ENCODE results near the gene RHBDD1.

RHBDD1 gene

DNA sequence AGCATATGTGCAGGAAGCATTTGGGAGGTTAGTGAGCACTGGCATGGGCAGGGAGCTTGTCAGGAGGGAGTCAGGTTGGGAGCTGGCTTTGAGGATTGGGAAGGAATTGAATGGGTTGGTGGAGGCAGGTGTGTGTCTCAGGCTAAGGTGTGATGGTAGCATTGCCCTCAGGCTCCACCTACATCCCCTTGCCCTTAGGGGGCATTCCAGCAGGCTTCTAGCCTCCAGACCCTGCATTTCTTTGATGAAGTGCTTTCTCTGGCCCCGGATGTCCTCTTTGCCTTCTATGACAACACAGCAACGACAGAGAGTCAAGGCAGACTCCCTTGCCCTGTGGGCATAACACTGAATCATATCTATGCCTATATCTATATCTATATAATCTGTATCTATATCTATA is 13.5 kb downstream of the RHBDD1 start:
- peaks cover 21% of the 10 kb centered on the region for H3K4me1 Mint-ChIP-seq
- H3K27me3 Mint-ChIP-seq: no peaks in the 10 kb centered on the region
- peaks cover 16% of the 10 kb centered on the region for H3K36me3 Mint-ChIP-seq
- H3K4me3 Mint-ChIP-seq: no peak overlapping the region
- H3K27ac Mint-ChIP-seq: no peak overlapping the region
- H3K9me3 Mint-ChIP-seq: no peaks in the 10 kb centered on the region
- no peak for ATAC-seq

- Mint-ChIP-seq H3K36me3 (peaks cover 20% of the 10 kb centered on the region), H3K27me3 (no peaks in the 10 kb centered on the region), H3K9me3 (no peaks in the 10 kb centered on the region), H3K4me1 (peaks cover 21% of the 10 kb centered on the region), H3K27ac (no peak overlapping the region), H3K4me3 (no peak overlapping the region)
- ATAC-seq: no peak
Observed at GRCh38 chr2:226850024-226850423, 14.2 kb downstream of the RHBDD1 start.

GRCh38 chr2:226855787-226856186 is 19.9 kb downstream of the RHBDD1 start:
- no peak for ATAC-seq
- no peak overlapping the region for H3K27ac Mint-ChIP-seq
- H3K4me3 Mint-ChIP-seq: no peak overlapping the region
- H3K4me1 Mint-ChIP-seq: peaks cover 45% of the 10 kb centered on the region
- H3K9me3 Mint-ChIP-seq: no peaks in the 10 kb centered on the region
- H3K36me3 Mint-ChIP-seq: peaks cover 25% of the 10 kb centered on the region
- H3K27me3 Mint-ChIP-seq: no peaks in the 10 kb centered on the region

DNA sequence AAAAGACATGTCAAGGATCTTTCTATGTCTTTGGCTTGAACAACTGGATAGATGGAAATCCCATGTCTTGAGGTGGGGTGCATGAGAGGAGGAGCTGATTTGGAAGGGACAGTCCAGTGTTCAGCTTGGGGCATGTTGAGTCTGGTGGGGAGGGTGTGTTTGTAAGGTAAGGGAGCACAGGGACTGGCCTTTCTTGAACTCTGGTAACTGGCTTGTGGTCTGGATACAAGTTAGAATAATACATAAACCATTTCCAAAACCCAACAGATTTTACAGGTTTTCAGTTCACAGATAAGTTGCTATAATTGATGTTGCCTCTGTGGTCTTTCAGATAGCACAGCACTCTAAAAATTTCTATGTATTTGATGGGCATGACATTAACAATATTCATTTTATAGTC is 24.2 kb downstream of the RHBDD1 start:
- ATAC-seq: no peak
- H3K9me3 Mint-ChIP-seq: no peaks in the 10 kb centered on the region
- peaks cover 30% of the 10 kb centered on the region for H3K36me3 Mint-ChIP-seq
- H3K27me3 Mint-ChIP-seq: no peaks in the 10 kb centered on the region
- no peak overlapping the region for H3K27ac Mint-ChIP-seq
- H3K4me3 Mint-ChIP-seq: no peak overlapping the region
- H3K4me1 Mint-ChIP-seq: peaks cover 56% of the 10 kb centered on the region

DNA sequence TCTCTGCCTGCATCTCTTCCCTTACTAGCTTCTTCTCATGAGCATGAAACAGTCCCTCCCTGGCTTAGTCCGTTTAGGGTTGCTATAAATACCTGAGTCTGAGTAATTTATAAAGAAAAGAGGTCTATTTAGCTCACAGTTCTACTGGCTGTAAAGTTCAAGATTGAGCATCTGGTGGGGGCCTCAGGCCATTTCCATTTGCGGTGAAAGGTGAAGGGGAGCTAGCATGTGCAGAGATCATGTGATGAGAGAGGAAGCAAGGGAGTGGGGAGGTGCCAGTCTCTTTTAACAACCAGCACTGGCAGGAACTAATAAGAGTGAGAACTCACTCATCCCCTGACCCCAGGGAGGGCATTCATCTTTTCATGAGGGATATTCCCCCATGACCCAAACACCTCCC is 26.8 kb downstream of the RHBDD1 start:
- peaks cover 41% of the 10 kb centered on the region for H3K36me3 Mint-ChIP-seq
- no peaks in the 10 kb centered on the region for H3K27me3 Mint-ChIP-seq
- H3K4me3 Mint-ChIP-seq: no peak overlapping the region
- ATAC-seq: peak; percentile 95
- H3K9me3 Mint-ChIP-seq: no peaks in the 10 kb centered on the region
- H3K27ac Mint-ChIP-seq: peak overlapping the region; percentile 65
- peaks cover 48% of the 10 kb centered on the region for H3K4me1 Mint-ChIP-seq

DNA sequence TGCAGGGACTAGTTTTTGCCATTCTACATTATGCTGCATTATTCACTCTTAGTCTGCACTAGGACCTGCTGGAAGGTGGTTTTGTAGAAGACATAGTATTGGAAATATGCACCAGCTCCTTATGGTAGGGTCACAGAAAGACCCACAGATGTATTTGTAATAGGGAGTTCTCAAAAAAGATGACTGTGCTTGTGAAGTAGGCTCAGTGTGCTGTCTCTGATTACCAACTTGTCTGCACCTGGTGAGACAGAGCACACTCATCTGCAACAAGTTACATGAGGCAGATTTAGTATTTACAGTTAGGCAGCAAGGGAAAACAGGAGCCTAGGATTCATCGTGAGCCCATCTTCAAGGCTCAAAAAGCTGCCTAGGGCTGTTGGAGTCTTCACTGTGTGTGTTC is 29.4 kb downstream of the RHBDD1 start:
- Mint-ChIP-seq H3K36me3 (peaks cover 60% of the 10 kb centered on the region), H3K27me3 (no peaks in the 10 kb centered on the region), H3K4me1 (peaks cover 40% of the 10 kb centered on the region), H3K4me3 (no peak overlapping the region), H3K9me3 (no peaks in the 10 kb centered on the region), H3K27ac (no peak overlapping the region)
- ATAC-seq: no peak

- H3K27me3 Mint-ChIP-seq: no peaks in the 10 kb centered on the region
- no peak for ATAC-seq
Observed at GRCh38 chr2:226865710-226866109, 29.9 kb downstream of the RHBDD1 start.

GRCh38 chr2:226868331-226869162 is 32.7 kb downstream of the RHBDD1 start:
- Mint-ChIP-seq H3K27me3 (no peaks in the 10 kb centered on the region), H3K27ac (no peak overlapping the region), H3K4me1 (peaks cover 25% of the 10 kb centered on the region), H3K9me3 (peaks cover 2% of the 10 kb centered on the region), H3K4me3 (no peak overlapping the region), H3K36me3 (peaks cover 71% of the 10 kb centered on the region)
- ATAC-seq: no peak

More at GRCh38 chr2:226865710-226866109, 29.9 kb downstream of the RHBDD1 start:
- Mint-ChIP-seq H3K4me1 (peaks cover 40% of the 10 kb centered on the region), H3K4me3 (no peak overlapping the region), H3K9me3 (no peaks in the 10 kb centered on the region), H3K36me3 (peaks cover 64% of the 10 kb centered on the region), H3K27ac (no peak overlapping the region)

GRCh38 chr2:226869371-226869770 is 33.5 kb downstream of the RHBDD1 start:
- Mint-ChIP-seq H3K4me3 (no peak overlapping the region), H3K27ac (no peak overlapping the region), H3K4me1 (peaks cover 33% of the 10 kb centered on the region), H3K27me3 (no peaks in the 10 kb centered on the region), H3K9me3 (peaks cover 2% of the 10 kb centered on the region), H3K36me3 (peaks cover 70% of the 10 kb centered on the region)
- no peak for ATAC-seq

DNA sequence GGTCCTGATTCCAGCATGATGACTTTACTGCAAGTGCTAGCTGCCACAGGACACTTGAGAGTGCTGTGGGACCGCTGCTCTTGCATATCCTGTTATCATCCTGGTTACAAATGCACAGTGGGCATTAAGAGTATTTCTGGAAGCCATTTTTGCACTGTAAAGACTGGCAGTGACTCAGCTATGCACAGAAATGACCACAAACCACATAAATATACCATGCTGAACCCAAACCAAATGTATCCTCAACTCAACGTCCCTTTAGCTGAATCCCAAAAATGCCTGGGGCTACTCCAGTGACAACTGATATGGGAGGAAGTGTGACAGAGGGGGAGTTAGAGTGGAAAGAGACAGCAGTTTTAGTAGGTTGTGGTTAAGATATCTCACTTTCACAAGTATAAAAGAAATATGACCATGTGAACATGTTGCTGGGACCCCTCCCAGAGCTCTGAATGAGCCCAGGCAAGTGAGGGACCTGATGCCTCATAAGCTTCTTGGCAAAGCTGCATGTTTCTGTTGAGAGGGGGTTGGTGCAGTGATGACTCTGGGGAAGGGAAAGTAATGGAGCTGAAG is 37.3 kb downstream of the RHBDD1 start:
- Mint-ChIP-seq H3K27me3 (no peaks in the 10 kb centered on the region), H3K9me3 (peaks cover 2% of the 10 kb centered on the region), H3K4me3 (no peak overlapping the region), H3K4me1 (peaks cover 48% of the 10 kb centered on the region), H3K36me3 (peaks cover 65% of the 10 kb centered on the region), H3K27ac (peak overlapping the region; percentile 17)
- ATAC-seq: peak; percentile 20

DNA sequence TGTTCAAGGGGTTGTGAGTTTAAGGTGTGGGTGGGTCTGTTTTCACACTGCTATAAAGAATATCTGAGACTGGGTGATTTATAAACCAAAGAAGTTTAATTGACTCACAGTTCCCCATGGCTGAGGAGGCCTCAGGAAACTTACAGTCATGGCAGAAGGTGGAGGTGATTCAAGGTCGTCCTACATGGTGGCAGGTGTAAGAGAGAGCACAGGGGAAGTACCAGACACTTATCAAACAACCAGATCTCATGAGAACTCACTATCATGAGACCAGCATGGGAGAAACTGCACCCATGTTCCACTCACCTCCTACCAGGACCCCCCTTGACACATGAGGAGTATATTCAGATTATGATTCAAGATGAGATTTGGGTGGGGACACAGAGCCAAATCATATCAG is 38.0 kb downstream of the RHBDD1 start:
- H3K4me3 Mint-ChIP-seq: no peak overlapping the region
- no peak for ATAC-seq
- peak overlapping the region; percentile 17 for H3K27ac Mint-ChIP-seq
- peaks cover 2% of the 10 kb centered on the region for H3K9me3 Mint-ChIP-seq
- peaks cover 41% of the 10 kb centered on the region for H3K4me1 Mint-ChIP-seq
- no peaks in the 10 kb centered on the region for H3K27me3 Mint-ChIP-seq
- H3K36me3 Mint-ChIP-seq: peaks cover 64% of the 10 kb centered on the region

DNA sequence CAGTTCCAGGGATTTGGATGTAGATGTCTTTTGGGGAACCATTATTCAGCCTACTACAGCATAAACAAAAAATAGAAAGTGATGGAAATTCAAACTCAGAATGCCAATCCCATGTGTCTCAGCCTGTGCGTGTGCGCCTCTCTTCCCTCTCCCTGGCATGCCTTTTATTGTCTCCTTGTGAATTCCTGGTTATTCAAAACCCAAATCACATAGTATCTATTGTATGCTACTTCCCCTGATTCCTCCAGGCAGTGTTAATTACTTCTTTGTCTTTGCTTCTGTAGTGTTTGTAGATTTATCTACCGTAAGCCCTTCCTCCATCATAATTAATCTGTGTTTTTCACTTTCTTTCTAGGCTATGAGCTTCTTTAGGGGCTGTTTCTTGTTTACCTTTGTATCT is 38.9 kb downstream of the RHBDD1 start:
- peaks cover 2% of the 10 kb centered on the region for H3K9me3 Mint-ChIP-seq
- peaks cover 41% of the 10 kb centered on the region for H3K4me1 Mint-ChIP-seq

GRCh38 chr2:226875438-226876225 is 39.8 kb downstream of the RHBDD1 start:
- Mint-ChIP-seq H3K9me3 (peaks cover 2% of the 10 kb centered on the region), H3K4me1 (peaks cover 45% of the 10 kb centered on the region), H3K4me3 (no peak overlapping the region), H3K27me3 (no peaks in the 10 kb centered on the region), H3K27ac (no peak overlapping the region), H3K36me3 (peaks cover 58% of the 10 kb centered on the region)
- ATAC-seq: no peak

More for the DNA sequence above, 38.9 kb downstream of the RHBDD1 start:
- no peak overlapping the region for H3K4me3 Mint-ChIP-seq
- peaks cover 58% of the 10 kb centered on the region for H3K36me3 Mint-ChIP-seq
- no peak for ATAC-seq
- no peaks in the 10 kb centered on the region for H3K27me3 Mint-ChIP-seq
- no peak overlapping the region for H3K27ac Mint-ChIP-seq

DNA sequence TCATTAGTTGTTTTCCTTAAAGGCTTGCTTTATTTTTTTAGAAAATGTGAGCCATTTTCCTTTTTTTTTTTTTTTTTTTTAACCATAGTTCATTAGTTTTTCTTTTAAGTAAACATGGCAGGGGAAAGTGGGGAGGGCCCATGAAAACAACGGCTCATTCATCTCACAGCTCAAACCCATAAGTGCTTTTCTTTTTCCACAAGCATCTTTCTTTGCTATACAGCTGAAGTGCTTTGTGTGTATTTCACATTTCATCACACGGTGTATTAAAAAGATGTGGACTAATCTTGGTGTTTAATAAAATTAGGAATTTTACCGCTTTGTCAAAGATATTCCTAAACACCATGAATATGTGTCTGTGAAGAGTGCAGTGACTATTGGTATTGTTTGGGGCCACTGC is 41.6 kb downstream of the RHBDD1 start:
- Mint-ChIP-seq H3K4me1 (peaks cover 49% of the 10 kb centered on the region), H3K9me3 (peaks cover 3% of the 10 kb centered on the region), H3K27me3 (no peaks in the 10 kb centered on the region), H3K36me3 (peaks cover 66% of the 10 kb centered on the region), H3K4me3 (no peak overlapping the region), H3K27ac (no peak overlapping the region)
- no peak for ATAC-seq

DNA sequence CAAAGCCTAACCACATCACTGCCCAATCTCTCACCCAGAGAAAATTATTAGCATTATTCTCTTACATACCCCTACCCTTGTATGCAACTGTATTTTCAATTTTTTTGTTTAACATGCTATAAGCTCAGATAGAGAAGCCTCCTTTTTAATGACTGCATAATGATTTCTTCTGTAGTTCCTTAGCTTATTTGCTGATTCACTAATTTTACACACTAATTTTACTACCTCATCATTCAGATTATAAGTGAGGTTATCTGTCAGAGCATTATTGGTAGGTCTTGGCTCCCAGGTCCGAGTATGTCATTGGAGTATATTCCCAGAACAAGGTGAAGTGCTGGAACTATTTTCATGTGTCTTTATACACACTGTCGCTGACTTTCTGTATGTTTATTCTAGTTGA is 45.4 kb downstream of the RHBDD1 start:
- Mint-ChIP-seq H3K27ac (no peak overlapping the region), H3K4me1 (peaks cover 17% of the 10 kb centered on the region), H3K36me3 (peaks cover 50% of the 10 kb centered on the region), H3K27me3 (no peaks in the 10 kb centered on the region), H3K9me3 (peaks cover 3% of the 10 kb centered on the region), H3K4me3 (no peak overlapping the region)
- ATAC-seq: no peak

Data from stimulated activated memory B cell treated with anti-CD40 and anti-IgM and Interleukin-4, amounts not matched to agents 10 μg/mL and 1 μg/mL and 100 μg/mL, for 72 hours (primary cell).